Measurements from ENCODE around the gene CIAO2B.

Gene CIAO2B

GRCh38 chr16:66943426-66944053 is 9.3 kb upstream of the CIAO2B start:
- no peak for DNase-seq (ENCODE audit: insufficient read length, low spot score)
- TF ChIP-seq CTCF (IDR thresholded peaks at IDR 0.05; ENCODE audit: insufficient read depth, missing control alignments), result no peak
- no peak for FAIRE-seq

- FAIRE-seq (no peak), DNase-seq (ENCODE audit: insufficient read length, low spot score) (no peak)
- TF ChIP-seq CTCF (IDR thresholded peaks at IDR 0.05; ENCODE audit: insufficient read depth, missing control alignments), result no peak
Observed at GRCh38 chr16:66942981-66943380, 8.8 kb upstream of the CIAO2B start.

- no peak for TF ChIP-seq CTCF (IDR thresholded peaks at IDR 0.05; ENCODE audit: insufficient read depth, missing control alignments)
- DNase-seq (ENCODE audit: insufficient read length, low spot score), result no peak
- FAIRE-seq, result no peak
Observed at GRCh38 chr16:66940236-66940635, 6.0 kb upstream of the CIAO2B start.

- TF ChIP-seq CTCF (IDR thresholded peaks at IDR 0.05; ENCODE audit: insufficient read depth, missing control alignments), result no peak
- no peak for FAIRE-seq
- no peak for DNase-seq (ENCODE audit: insufficient read length, low spot score)
Observed at GRCh38 chr16:66939366-66939765, 5.2 kb upstream of the CIAO2B start.

- TF ChIP-seq CTCF (IDR thresholded peaks at IDR 0.05; ENCODE audit: insufficient read depth, missing control alignments), result no peak
- DNase-seq (ENCODE audit: insufficient read length, low spot score) (no peak), FAIRE-seq (no peak)
Observed at GRCh38 chr16:66937725-66938337, 3.6 kb upstream of the CIAO2B start.

GRCh38 chr16:66936889-66937554 is 2.8 kb upstream of the CIAO2B start:
- DNase-seq (ENCODE audit: insufficient read length, low spot score) (no peak), FAIRE-seq (no peak)
- no peak for TF ChIP-seq CTCF (IDR thresholded peaks at IDR 0.05; ENCODE audit: insufficient read depth, missing control alignments)

- FAIRE-seq, result no peak
- TF ChIP-seq CTCF (IDR thresholded peaks at IDR 0.05; ENCODE audit: insufficient read depth, missing control alignments), result no peak
- no peak for DNase-seq (ENCODE audit: insufficient read length, low spot score)
Observed at GRCh38 chr16:66936462-66936861, 2.3 kb upstream of the CIAO2B start.

Data from D721Med (cell line).